H9 (cell line): Measurements from ENCODE around the gene PRKCA. TPM values are rescaled to one million over a fixed set of nuclear protein-coding genes. Genes with fewer than 3 reads are reported as not detected.
A peak's percentile ranks its signal among the peaks of the same experiment; 100 is the strongest.

Experiments used
- DNase-seq: peaks from one replicate; pipeline ENCODE4 v3.0.0-alpha.2; 2017
- H2AFZ ChIP-seq: one replicate; pipeline ENCODE4 v1.6.1; 2013; ENCODE audit warnings: mild to moderate bottlenecking, low read length, control low read depth, moderate library complexity
- H2AK5ac ChIP-seq: 2 replicates; pipeline ENCODE4 v1.6.1; 2013; ENCODE audit warnings: low read length, control low read depth, mixed read lengths; ENCODE audit not compliant: insufficient read length
- H2BK120ac ChIP-seq: one replicate; pipeline ENCODE4 v1.6.1; 2013; ENCODE audit warnings: low read depth, mild to moderate bottlenecking, low read length, control low read depth, inconsistent platforms; ENCODE audit not compliant: poor library complexity, severe bottlenecking
- H2BK12ac ChIP-seq: 2 replicates; pipeline ENCODE4 v1.6.1; 2013; ENCODE audit warnings: low read length, control low read depth, mixed read lengths, low read depth; ENCODE audit not compliant: insufficient read length
- H2BK15ac ChIP-seq: 2 replicates; pipeline ENCODE4 v1.6.1; 2013; ENCODE audit warnings: low read depth, low read length, control low read depth
- H2BK20ac ChIP-seq: one replicate; pipeline ENCODE4 v1.6.1; 2013; ENCODE audit warnings: low read depth, mild to moderate bottlenecking, low read length, control low read depth, inconsistent platforms; ENCODE audit not compliant: poor library complexity, severe bottlenecking
- H2BK5ac ChIP-seq: 2 replicates; pipeline ENCODE4 v1.6.1; 2013; ENCODE audit warnings: low read length, control low read depth, mixed read lengths; ENCODE audit not compliant: insufficient read length
- H3K14ac ChIP-seq: 2 replicates; pipeline ENCODE4 v1.6.1; 2013; ENCODE audit warnings: low read length, control low read depth; ENCODE audit not compliant: insufficient read depth
- H3K18ac ChIP-seq: 2 replicates; pipeline ENCODE4 v1.6.1; 2013; ENCODE audit warnings: low read depth, mild to moderate bottlenecking, mixed read lengths, low read length, control low read depth; ENCODE audit not compliant: insufficient read length
- H3K23ac ChIP-seq: 2 replicates; pipeline ENCODE4 v1.6.1; 2013; ENCODE audit warnings: low read length, control low read depth, mixed read lengths, low read depth; ENCODE audit not compliant: insufficient read length
- H3K23me2 ChIP-seq: 2 replicates; pipeline ENCODE4 v1.6.1; 2013; ENCODE audit warnings: low read depth, mild to moderate bottlenecking, mixed read lengths, low read length, control low read depth; ENCODE audit not compliant: insufficient read length, poor library complexity, severe bottlenecking
- H3K27ac ChIP-seq: 2 replicates; pipeline ENCODE4 v1.5.1; 2013; ENCODE audit warnings: low read length, control low read depth, mixed read lengths, low read depth; ENCODE audit not compliant: insufficient read length
- H3K27me3 ChIP-seq: 2 replicates; pipeline ENCODE4 v1.6.1; 2013; ENCODE audit warnings: low read length, control low read depth, inconsistent platforms; ENCODE audit not compliant: insufficient read depth
- H3K4ac ChIP-seq: 2 replicates; pipeline ENCODE4 v1.6.1; 2013; ENCODE audit warnings: low read depth, mild to moderate bottlenecking, control low read depth, inconsistent platforms, low read length, moderate library complexity
- H3K4me1 ChIP-seq: 2 replicates; pipeline ENCODE4 v1.6.1; 2013; ENCODE audit warnings: low read length, control low read depth, inconsistent platforms; ENCODE audit not compliant: insufficient read depth
- H3K4me2 ChIP-seq: 2 replicates; pipeline ENCODE4 v1.6.1; 2013; ENCODE audit warnings: low read length, control low read depth, mixed read lengths; ENCODE audit not compliant: insufficient read length, insufficient read depth
- H3K56ac ChIP-seq: 2 replicates; pipeline ENCODE4 v1.6.1; 2013; ENCODE audit warnings: low read depth, mild to moderate bottlenecking, mixed read lengths, low read length, control low read depth; ENCODE audit not compliant: insufficient read length
- H3K79me1 ChIP-seq: 2 replicates; pipeline ENCODE4 v1.6.1; 2013; ENCODE audit warnings: low read depth, mild to moderate bottlenecking, moderate library complexity, low read length, control low read depth, inconsistent platforms; ENCODE audit not compliant: insufficient read depth, poor library complexity, severe bottlenecking
- H3K79me2 ChIP-seq: 2 replicates; pipeline ENCODE4 v1.6.1; 2013; ENCODE audit warnings: low read length, control low read depth, inconsistent platforms; ENCODE audit not compliant: insufficient read depth
- H3K9ac ChIP-seq: 2 replicates; pipeline ENCODE4 v1.6.1; 2013; ENCODE audit warnings: low read length, control low read depth, mixed read lengths; ENCODE audit not compliant: insufficient read length; ENCODE audit errors: extremely low read depth
- H3K9me3 ChIP-seq: one replicate; pipeline ENCODE4 v1.6.1; 2013; ENCODE audit warnings: low read depth, low read length, inconsistent platforms; ENCODE audit not compliant: control insufficient read depth
- H3T11ph ChIP-seq: one replicate; pipeline ENCODE4 v1.6.1; 2013; ENCODE audit warnings: mild to moderate bottlenecking, low read length, control low read depth, inconsistent platforms
- H4K20me1 ChIP-seq: one replicate; pipeline ENCODE4 v1.6.1; 2013; ENCODE audit not compliant: control insufficient read depth, insufficient read length, insufficient read depth
- H4K5ac ChIP-seq: 2 replicates; pipeline ENCODE4 v1.6.1; 2013; ENCODE audit warnings: low read depth, mild to moderate bottlenecking, mixed read lengths, low read length, control low read depth; ENCODE audit not compliant: insufficient read length
- H4K8ac ChIP-seq: replicated peaks from 2 replicates; pipeline ENCODE4 v1.6.1; 2013; ENCODE audit warnings: low read length, control low read depth, mixed read lengths, low read depth; ENCODE audit not compliant: insufficient read length
- H4K91ac ChIP-seq: 2 replicates; pipeline ENCODE4 v1.6.1; 2013; ENCODE audit warnings: low read depth, mild to moderate bottlenecking, moderate library complexity, mixed read lengths, low read length, control low read depth; ENCODE audit not compliant: insufficient read length
- H3K27ac Mint-ChIP-seq, 3 experiments: 2 replicates in 2 of 3; 3 replicates in 1 of 3; pipeline ENCODE4 v1.8.0; 2020 to 2021; ENCODE audit warnings: mixed read lengths in 3 of 3, mild to moderate bottlenecking in 1 of 3, moderate library complexity in 1 of 3
- H3K27me3 Mint-ChIP-seq: 2 replicates; pipeline ENCODE4 v1.8.0; 2021; ENCODE audit warnings: low read depth, mild to moderate bottlenecking, moderate library complexity, mixed read lengths
- H3K36me3 Mint-ChIP-seq, 3 experiments: 2 replicates in 2 of 3; 3 replicates in 1 of 3; pipeline ENCODE4 v1.8.0; 2020 to 2021; ENCODE audit warnings: low read depth in 3 of 3, mixed read lengths in 3 of 3; ENCODE audit not compliant: insufficient read depth in 1 of 3
- H3K4me1 Mint-ChIP-seq, 2 experiments: 2 replicates each; pipeline ENCODE4 v1.8.0; 2020; ENCODE audit warnings: mixed read lengths in 2 of 2
- H3K4me3 Mint-ChIP-seq, 2 experiments: 2 replicates in 1 of 2; 3 replicates in 1 of 2; pipeline ENCODE4 v1.8.0; 2020 to 2021; ENCODE audit warnings: mild to moderate bottlenecking in 2 of 2, mixed read lengths in 2 of 2, moderate library complexity in 1 of 2
- H3K9me3 Mint-ChIP-seq, 2 experiments: 2 replicates in 1 of 2; 3 replicates in 1 of 2; pipeline ENCODE4 v1.8.0; 2020; ENCODE audit warnings: mild to moderate bottlenecking in 2 of 2, mixed read lengths in 2 of 2, moderate library complexity in 1 of 2
- WGBS: extraction: QIAGEN DNeasy Blood & Tissue Kit; methylation state at CpG from one replicate; pipeline ENCODE4 v1.1.7; 2013; ENCODE audit warnings: missing lambda C conversion rate, low lambda C conversion rate, mixed read lengths; ENCODE audit not compliant: insufficient read length; ENCODE audit errors: extremely low coverage; 5-methylcytosine and 5-hydroxymethylcytosine counted together
- total RNA-seq: library from RNA; stranded (reverse); gene quantifications from 2 replicates; pipeline ENCODE4 v1.2.1, GENCODE V29; 2021
- TF ChIP-seq, protein P1 (sequence below): fragments of 200-600 bp; sonication (generic); conservative IDR thresholded peaks from 3 replicates; pipeline ENCODE4 v1.8.0; 2021; ENCODE audit warnings: antibody characterized with exemption, mild to moderate bottlenecking

Gene PRKCA
- total RNA-seq, 1 experiment from 2014 or later: 10.5 TPM

GRCh38 chr17:66655861-66656260 lies 353.4 kb downstream of the PRKCA start:
- Histone ChIP-seq H2BK12ac (no peak overlapping the region), H3K9ac (no peak overlapping the region), H2AFZ (no peak overlapping the region), H2AK5ac (no peak overlapping the region), H3K18ac (no peak overlapping the region), H3K23ac (no peak overlapping the region), H2BK20ac (no peak overlapping the region), H3K4ac (no peak overlapping the region), H3K27ac (no peak overlapping the region), H3K56ac (no peak overlapping the region), H3T11ph (no peak overlapping the region), H4K8ac (no peak overlapping the region), H2BK5ac (no peak overlapping the region), H3K23me2 (no peaks in the 10 kb centered on the region), H3K14ac (no peak overlapping the region), H4K20me1 (no peaks in the 10 kb centered on the region), H3K4me1 (peaks cover 3% of the 10 kb centered on the region; the same call in 1 of the 2 replicates), H4K5ac (no peak overlapping the region), H4K91ac (no peak overlapping the region), H3K4me2 (no peak overlapping the region), H2BK120ac (no peak overlapping the region), H3K27me3 (no peaks in the 10 kb centered on the region), H3K9me3 (no peaks in the 10 kb centered on the region), H2BK15ac (no peak overlapping the region), H3K79me1 (no peaks in the 10 kb centered on the region), H3K79me2 (no peaks in the 10 kb centered on the region)
- Mint-ChIP-seq H3K36me3 (peaks cover 0 to 1% (median 0%) of the 10 kb centered on the region in 3 experiments; a peak in 1 of 7 replicates), H3K4me3 (no peak overlapping the region), H3K4me1 (peaks cover 24 to 30% of the 10 kb centered on the region in 2 experiments), H3K9me3 (no peaks in the 10 kb centered on the region), H3K27ac (peak overlapping the region in 1 of 3 experiments; percentile 21; a peak in 1 of 7 replicates), H3K27me3 (no peaks in the 10 kb centered on the region; the same call in 1 of the 2 replicates)
- no CpG with 5 or more reads among the region's 4 CpGs for WGBS
- TF ChIP-seq, protein P1, sequence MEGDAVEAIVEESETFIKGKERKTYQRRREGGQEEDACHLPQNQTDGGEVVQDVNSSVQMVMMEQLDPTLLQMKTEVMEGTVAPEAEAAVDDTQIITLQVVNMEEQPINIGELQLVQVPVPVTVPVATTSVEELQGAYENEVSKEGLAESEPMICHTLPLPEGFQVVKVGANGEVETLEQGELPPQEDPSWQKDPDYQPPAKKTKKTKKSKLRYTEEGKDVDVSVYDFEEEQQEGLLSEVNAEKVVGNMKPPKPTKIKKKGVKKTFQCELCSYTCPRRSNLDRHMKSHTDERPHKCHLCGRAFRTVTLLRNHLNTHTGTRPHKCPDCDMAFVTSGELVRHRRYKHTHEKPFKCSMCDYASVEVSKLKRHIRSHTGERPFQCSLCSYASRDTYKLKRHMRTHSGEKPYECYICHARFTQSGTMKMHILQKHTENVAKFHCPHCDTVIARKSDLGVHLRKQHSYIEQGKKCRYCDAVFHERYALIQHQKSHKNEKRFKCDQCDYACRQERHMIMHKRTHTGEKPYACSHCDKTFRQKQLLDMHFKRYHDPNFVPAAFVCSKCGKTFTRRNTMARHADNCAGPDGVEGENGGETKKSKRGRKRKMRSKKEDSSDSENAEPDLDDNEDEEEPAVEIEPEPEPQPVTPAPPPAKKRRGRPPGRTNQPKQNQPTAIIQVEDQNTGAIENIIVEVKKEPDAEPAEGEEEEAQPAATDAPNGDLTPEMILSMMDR: no peak
- DNase-seq: no peak
